DLD1 (cell line): ENCODE data around the gene ANXA9.

Experiments used
- in situ Hi-C: cut with HindIII; loops from 2 replicates; pipeline ENCODE4 v1.10.0; 2017; ENCODE audit warnings: low sequenced_read_pairs

The ANXA9 gene

DNA sequence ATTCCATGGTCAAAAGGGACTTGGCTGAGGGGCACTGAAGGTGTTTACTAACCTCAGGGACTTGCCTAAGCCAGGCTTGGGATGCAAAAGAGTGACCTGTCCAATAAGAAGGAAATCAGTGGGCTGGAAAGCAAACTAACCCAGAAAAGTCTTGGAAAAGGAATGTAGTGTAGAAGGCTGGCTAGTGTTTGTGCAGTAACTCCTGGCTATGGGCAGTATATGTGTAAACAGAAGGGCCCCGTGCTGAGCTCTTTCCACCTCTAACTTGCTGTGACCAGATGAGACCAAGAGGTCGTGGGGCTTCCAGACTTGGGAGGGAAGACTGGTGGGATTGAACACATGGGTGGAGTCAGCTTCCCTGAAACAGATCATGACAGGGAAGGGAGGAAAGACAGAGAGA is 20.5 kb downstream of the ANXA9 start:
- in situ Hi-C loops: no loop called here

GRCh38 chr1:151003180-151003579 is 21.1 kb downstream of the ANXA9 start:
- in situ Hi-C loops: no loop called here

- in situ Hi-C loops: no loop called here
Measured at GRCh38 chr1:151005729-151006319, 23.7 kb downstream of the ANXA9 start.

- in situ Hi-C loops: no loop called here
Measured at GRCh38 chr1:151006327-151007052, 24.4 kb downstream of the ANXA9 start, which contains the start of gene MINDY1. TSS of gene MINDY1 (minus strand) at chr1:151006902. CDS start at chr1:151002617, 4,285 bp downstream.

DNA sequence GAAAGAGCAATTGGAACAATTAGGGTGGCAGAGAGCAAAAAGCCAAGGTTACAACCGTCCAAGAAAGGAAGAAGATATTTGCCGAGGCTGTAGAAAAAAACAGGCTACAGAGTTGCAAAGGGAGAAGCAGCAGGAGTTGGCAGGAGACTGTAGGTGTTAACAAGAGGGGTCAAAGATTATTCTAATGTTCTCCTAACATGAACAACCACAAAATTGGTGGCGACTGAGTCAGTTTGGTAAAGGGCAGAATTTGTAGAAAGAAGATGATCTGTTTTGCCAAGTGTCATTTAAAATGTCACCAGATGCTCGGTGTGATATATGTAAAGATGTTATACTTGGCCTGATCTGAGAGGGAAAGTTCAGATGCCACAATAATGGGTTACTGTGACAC is 25.8 kb downstream of the ANXA9 start:
- in situ Hi-C loops: no loop called here

GRCh38 chr1:151008244-151009205 is 26.4 kb downstream of the ANXA9 start, which contains the start of gene PRUNE1:
TSS of gene PRUNE1 (plus strand) at chr1:151008449. CDS start at chr1:151008633, 184 bp downstream.
- in situ Hi-C loops: no loop called here

GRCh38 chr1:151009206-151009587 is 27.1 kb downstream of the ANXA9 start:
- in situ Hi-C loops: no loop called here

DNA sequence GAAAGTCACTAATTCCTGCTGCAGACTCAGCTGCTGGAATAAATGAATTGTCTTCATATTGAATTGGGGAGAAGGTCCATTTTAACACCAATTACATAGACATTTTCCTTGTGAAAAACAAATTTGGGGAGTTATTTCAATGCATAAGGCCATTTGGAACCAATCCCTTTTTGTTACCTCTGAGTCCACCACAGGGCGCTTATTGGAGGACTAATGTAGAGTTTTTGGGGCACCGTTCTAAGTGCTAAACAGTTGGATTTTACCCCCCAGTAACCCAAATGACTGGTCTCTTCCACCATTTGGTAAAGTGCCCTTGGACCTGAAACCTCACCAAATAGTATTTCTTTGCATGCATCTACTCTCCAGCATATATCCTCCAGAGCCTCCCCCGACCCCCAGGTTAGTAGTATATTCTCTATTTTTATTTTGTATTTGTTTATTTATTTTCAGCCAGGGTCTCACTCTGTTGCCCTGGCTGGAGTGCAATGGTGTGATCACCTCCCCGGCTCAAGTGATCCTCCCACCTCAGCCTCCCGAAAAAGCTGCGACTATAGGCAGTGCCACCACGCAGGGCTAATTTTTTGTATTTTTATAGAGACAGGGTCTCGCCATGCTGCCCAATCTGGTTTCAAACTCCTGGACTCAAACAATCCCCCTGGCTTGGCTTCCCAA is 27.7 kb downstream of the ANXA9 start:
- in situ Hi-C loops: no loop called here

DNA sequence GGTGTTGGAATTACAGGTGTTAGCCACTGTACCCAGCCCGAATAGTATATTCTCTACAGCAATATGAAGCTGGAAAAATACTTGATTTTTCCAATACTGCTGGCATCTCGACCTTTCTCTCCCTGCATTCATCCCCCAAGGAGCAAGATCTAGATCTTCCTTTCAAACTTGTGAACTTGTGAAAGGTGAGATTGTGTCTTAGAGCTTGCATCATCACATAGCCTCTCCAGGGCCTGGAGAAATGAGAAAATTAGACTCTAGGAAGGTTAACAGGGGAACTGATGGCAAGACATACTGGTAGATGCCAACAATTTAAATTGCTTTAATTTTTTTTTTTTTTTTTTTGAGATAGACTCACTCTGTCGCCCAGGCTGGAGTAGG is 28.2 kb downstream of the ANXA9 start:
- in situ Hi-C loops: no loop called here

GRCh38 chr1:151011154-151011850 is 29.2 kb downstream of the ANXA9 start:
- in situ Hi-C loops: no loop called here

GRCh38 chr1:151012684-151013471 is 30.8 kb downstream of the ANXA9 start:
- in situ Hi-C loops: no loop called here

GRCh38 chr1:151013518-151013917 is 31.4 kb downstream of the ANXA9 start:
- in situ Hi-C loops: no loop called here

GRCh38 chr1:151024540-151025146 is 42.6 kb downstream of the ANXA9 start:
- in situ Hi-C loops: no loop called here

GRCh38 chr1:151026460-151026859 is 44.4 kb downstream of the ANXA9 start:
- in situ Hi-C loops: no loop called here

GRCh38 chr1:151032164-151032563 is 50.1 kb downstream of the ANXA9 start:
- in situ Hi-C loops: no loop called here

DNA sequence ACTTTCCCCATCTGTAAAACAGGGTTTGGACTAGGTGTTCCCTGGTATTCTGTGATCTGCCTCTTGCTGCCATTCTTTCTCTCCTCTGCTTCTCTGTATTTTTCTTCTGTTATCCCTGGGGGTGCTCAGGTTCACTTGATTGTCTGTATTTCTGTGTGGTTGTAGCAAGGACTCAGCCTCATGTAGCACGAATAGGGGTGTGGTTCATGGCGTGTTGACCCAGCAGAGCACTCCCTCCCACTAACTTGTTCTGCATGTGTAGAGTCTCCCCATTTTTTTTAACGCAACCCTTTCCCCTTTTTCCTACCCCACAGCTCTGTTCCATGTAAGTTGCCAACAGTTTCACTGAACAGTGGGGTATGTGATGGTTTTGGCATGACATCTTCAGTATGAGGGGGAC is 53.1 kb downstream of the ANXA9 start:
- in situ Hi-C loops: no loop called here

DNA sequence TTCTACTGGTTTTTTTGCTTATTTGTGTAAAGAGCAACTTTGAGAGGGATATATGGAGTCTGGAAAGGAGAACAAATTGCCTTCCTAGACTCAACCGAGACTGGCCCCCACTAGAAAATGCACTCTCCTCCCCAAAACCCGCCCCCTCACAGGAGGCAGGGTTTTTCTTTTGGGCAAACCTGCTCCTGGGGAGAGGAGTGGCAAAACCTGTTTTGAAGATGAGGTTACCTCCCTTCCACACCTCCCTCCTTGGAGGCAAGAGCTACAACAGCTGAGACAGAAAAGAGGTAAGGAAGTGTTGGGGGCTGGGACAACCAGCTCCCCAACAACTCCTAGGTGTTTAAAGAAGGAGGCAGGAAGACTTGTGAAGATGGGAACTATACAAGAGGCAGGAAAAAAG is 54.3 kb downstream of the ANXA9 start, which contains the start of gene BNIPL:
Gene BNIPL (plus strand): TSS at position 231 of the 400 bp plus-strand sequence. CDS start 140 bp downstream, at position 371.
- in situ Hi-C loops: no loop called here

DNA sequence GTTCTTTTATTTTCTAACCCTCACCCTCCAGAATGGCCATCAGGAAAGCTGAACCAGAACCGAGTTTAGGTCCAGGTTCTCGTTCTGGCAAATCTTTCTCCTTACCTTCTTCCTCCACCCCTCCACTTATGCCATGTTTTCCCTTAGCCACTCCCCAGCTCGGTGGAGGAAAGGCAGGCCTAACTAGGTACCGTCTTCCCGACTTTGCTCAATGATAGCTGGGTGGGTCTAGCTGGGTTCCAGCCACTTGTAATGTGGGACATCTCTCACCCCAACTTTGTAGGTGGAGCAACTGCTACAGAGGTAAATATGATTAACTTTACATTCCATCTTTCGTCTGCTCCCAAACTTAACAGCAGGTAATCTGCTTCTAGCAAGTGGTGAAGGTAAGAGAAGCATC is 54.9 kb downstream of the ANXA9 start:
- in situ Hi-C loops: no loop called here

DNA sequence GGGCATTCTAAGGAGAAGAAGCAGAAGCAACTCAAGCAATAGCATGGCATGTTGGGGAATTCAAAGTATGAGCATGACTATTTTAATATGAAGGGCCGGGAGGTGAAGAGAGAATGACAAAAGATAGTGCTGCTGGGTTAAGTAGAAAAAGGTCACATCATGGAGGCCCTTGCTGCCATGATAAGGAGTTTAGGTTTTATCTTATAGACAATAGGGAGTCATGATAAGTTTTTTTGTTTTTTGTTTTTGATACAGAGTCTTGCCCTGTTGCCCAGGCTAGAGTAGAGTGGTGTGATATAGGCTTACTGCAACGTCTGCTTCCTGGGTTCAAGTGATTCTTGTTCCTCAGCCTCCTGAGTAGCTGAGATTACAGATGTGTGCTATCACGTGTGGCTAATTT is 57.4 kb downstream of the ANXA9 start:
- in situ Hi-C loops: no loop called here
